OCI-LY1 (cell line): ENCODE results near the gene EFHD2.

Source experiments
- H2AFZ ChIP-seq: fragments of 200-600 bp; sonication (generic), shearing (Covaris generic); 2 replicates; pipeline ENCODE4 v1.6.0; 2014; ENCODE audit warnings: antibody characterized with exemption, mild to moderate bottlenecking, low read length
- H3F3A ChIP-seq: fragments of 200-600 bp; sonication (generic), shearing (Covaris generic); 2 replicates; pipeline ENCODE4 v1.6.0; 2014; ENCODE audit warnings: mild to moderate bottlenecking, antibody characterized with exemption, low read length, moderate library complexity; ENCODE audit not compliant: insufficient read depth
- H3K27ac ChIP-seq: fragments of 200-600 bp; sonication (generic); 2 replicates; pipeline ENCODE4 v1.5.1; 2014; ENCODE audit warnings: low read length, mixed run types, mild to moderate bottlenecking, low read depth; ENCODE audit not compliant: poor library complexity, severe bottlenecking
- H3K27me3 ChIP-seq: fragments of 200-600 bp; sonication (generic); 2 replicates; pipeline ENCODE4 v1.6.0; 2014; ENCODE audit warnings: antibody characterized with exemption, mild to moderate bottlenecking, low read length, moderate library complexity; ENCODE audit not compliant: insufficient read depth
- H3K36me3 ChIP-seq: fragments of 200-600 bp; sonication (generic); 2 replicates; pipeline ENCODE4 v1.6.1; 2014; ENCODE audit warnings: mild to moderate bottlenecking, antibody characterized with exemption, low read length, moderate library complexity, mixed read lengths; ENCODE audit not compliant: insufficient read depth
- H3K4me1 ChIP-seq: fragments of 200-600 bp; sonication (generic); 2 replicates; pipeline ENCODE4 v1.5.1; 2014; ENCODE audit warnings: mild to moderate bottlenecking, low read length, moderate library complexity; ENCODE audit not compliant: insufficient read depth, severe bottlenecking
- H3K4me2 ChIP-seq: fragments of 200-600 bp; sonication (generic), shearing (Covaris generic); 2 replicates; pipeline ENCODE4 v1.6.1; 2014; ENCODE audit warnings: low read length
- H3K4me3 ChIP-seq: fragments of 200-600 bp; sonication (generic); 2 replicates; pipeline ENCODE4 v1.5.1; 2014; ENCODE audit warnings: low read length, low read depth, mild to moderate bottlenecking, mixed read lengths; ENCODE audit not compliant: poor library complexity, severe bottlenecking
- H3K79me2 ChIP-seq: fragments of 200-600 bp; shearing (Covaris generic); 2 replicates; pipeline ENCODE4 v1.6.1; 2016; ENCODE audit warnings: mixed run types, low read length, mixed read lengths; ENCODE audit not compliant: insufficient read depth
- H3K9ac ChIP-seq: fragments of 200-600 bp; sonication (generic), shearing (Covaris generic); 2 replicates; pipeline ENCODE4 v1.6.1; 2014; ENCODE audit warnings: mild to moderate bottlenecking, low read length, mixed read lengths
- H3K9me2 ChIP-seq: fragments of 200-600 bp; sonication (generic), shearing (Covaris generic); 2 replicates; pipeline ENCODE4 v1.6.1; 2014; ENCODE audit warnings: low read depth, mild to moderate bottlenecking, low read length, mixed read lengths
- H3K9me3 ChIP-seq: fragments of 200-600 bp; shearing (Covaris generic); 2 replicates; pipeline ENCODE4 v1.6.1; 2014; ENCODE audit warnings: low read length, mixed read lengths
- H4K20me1 ChIP-seq: fragments of 200-600 bp; sonication (generic), shearing (Covaris generic); 2 replicates; pipeline ENCODE4 v1.6.0; 2016; ENCODE audit warnings: mild to moderate bottlenecking, low read length; ENCODE audit not compliant: insufficient read depth
- EZH2 ChIP-seq: fragments of 200-600 bp; sonication (generic), shearing (Covaris generic); IDR thresholded peaks from 2 replicates; pipeline ENCODE4 v1.8.0; 2017; ENCODE audit warnings: borderline replicate concordance, mixed run types, mild to moderate bottlenecking, antibody characterized with exemption, low read length, moderate library complexity, mixed read lengths
- TF ChIP-seq, protein P1 (sequence below): fragments of 200-600 bp; sonication (generic), shearing (Covaris generic); IDR thresholded peaks from 2 replicates; pipeline ENCODE4 v1.5.1; 2017; ENCODE audit warnings: mild to moderate bottlenecking, antibody characterized with exemption, low read length, moderate library complexity, mixed read lengths

Gene EFHD2

DNA sequence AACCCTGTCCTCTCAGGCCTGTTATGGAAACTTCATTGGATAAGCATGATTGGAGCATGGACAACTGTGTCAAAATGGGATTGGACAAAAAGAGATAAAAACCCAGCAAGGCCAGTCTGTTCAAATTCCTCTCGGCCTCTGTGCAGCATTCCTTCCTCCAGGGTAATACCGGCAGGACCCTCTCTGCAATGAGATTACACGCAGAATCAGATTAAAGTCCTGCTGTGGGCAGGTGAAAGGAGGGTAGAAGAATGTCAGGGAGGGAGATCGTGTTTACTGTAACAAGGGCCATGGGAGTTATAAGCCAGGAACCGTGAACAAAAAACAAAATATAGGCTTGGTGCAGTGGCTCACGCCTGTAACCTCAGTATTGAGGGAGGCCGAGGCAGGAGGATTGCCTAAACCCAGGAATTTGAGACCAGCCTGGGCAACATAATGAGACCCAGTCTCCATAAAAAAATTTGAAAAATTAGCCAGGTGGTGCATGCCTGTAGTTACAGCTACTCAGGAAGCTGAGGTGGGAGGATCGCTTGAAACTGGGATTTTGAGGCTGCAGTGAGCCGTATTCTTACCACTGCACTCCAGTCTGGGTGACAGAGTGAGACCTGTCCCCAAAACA, 5.6 kb upstream of the EFHD2 start:
- Histone ChIP-seq H3K4me2 (no peak overlapping the region), H2AFZ (no peak overlapping the region), H3K9ac (no peak overlapping the region), H3K9me2 (no peaks in the 10 kb centered on the region), H3K79me2 (no peaks in the 10 kb centered on the region), H3K4me3 (no peak overlapping the region), H3K27me3 (peaks cover 4% of the 10 kb centered on the region), H3K9me3 (0 out of 2 replicates have a peak, but pooled peaks cover 2% of the 10 kb centered on the region), H3K36me3 (no peaks in the 10 kb centered on the region; the same call in 1 of the 2 replicates), H3K4me1 (peaks cover 10% of the 10 kb centered on the region), H3F3A (no peaks in the 10 kb centered on the region), H3K27ac (no peak overlapping the region), H4K20me1 (no peaks in the 10 kb centered on the region)
- TF ChIP-seq, protein P1, sequence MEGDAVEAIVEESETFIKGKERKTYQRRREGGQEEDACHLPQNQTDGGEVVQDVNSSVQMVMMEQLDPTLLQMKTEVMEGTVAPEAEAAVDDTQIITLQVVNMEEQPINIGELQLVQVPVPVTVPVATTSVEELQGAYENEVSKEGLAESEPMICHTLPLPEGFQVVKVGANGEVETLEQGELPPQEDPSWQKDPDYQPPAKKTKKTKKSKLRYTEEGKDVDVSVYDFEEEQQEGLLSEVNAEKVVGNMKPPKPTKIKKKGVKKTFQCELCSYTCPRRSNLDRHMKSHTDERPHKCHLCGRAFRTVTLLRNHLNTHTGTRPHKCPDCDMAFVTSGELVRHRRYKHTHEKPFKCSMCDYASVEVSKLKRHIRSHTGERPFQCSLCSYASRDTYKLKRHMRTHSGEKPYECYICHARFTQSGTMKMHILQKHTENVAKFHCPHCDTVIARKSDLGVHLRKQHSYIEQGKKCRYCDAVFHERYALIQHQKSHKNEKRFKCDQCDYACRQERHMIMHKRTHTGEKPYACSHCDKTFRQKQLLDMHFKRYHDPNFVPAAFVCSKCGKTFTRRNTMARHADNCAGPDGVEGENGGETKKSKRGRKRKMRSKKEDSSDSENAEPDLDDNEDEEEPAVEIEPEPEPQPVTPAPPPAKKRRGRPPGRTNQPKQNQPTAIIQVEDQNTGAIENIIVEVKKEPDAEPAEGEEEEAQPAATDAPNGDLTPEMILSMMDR = no peak
- TF ChIP-seq EZH2 = no peak

DNA sequence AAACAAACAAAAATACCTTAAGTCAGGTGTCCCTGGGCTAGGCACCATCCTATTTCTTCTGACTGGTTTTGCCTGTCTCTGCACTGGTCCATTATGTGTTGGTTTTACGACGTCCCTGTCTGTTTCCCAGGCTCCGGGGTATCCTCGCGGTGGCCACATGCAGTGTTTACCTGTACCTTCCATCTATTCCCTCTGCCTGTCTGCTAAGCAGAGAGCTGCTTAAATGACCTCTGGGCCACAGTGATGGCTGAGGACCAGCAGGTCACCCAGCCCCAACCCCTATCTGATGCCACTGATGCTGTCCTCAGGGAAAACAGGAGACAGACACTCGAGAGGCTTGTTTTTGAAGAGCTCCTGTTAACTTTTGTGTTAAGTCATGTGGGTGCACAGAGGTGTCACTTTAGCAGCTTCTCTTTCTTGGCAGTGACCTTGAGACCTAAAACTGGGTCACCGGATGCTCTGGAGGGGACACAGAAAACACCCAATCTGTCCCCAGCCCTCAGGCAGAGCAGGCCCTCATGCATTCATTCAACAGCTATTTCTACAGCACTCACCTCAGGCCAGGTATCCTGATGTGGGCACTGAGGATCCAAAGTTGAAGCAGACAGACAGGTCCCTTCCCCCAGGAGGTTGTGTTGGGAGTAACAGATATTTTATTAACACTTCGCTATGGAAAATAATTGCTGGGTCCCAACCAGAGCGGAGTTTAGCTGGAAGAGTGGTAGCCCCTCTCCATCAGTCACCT, 4.4 kb upstream of the EFHD2 start:
- H3K4me1 ChIP-seq = peaks cover 13% of the 10 kb centered on the region
- no peaks in the 10 kb centered on the region for H3K79me2 ChIP-seq
- no peak overlapping the region for H3K4me3 ChIP-seq
- H3K9me3 ChIP-seq = no peaks in the 10 kb centered on the region
- peaks cover 4% of the 10 kb centered on the region; the same call in 1 of the 2 replicates for H3K27me3 ChIP-seq
- no peak overlapping the region for H3K9ac ChIP-seq
- H3K4me2 ChIP-seq = no peak overlapping the region
- TF ChIP-seq EZH2 = no peak
- TF ChIP-seq, protein P1 = no peak
- no peaks in the 10 kb centered on the region for H4K20me1 ChIP-seq
- H3F3A ChIP-seq = no peaks in the 10 kb centered on the region
- H3K9me2 ChIP-seq = no peaks in the 10 kb centered on the region
- no peak overlapping the region for H2AFZ ChIP-seq
- H3K36me3 ChIP-seq = no peaks in the 10 kb centered on the region
- H3K27ac ChIP-seq = no peak overlapping the region

DNA sequence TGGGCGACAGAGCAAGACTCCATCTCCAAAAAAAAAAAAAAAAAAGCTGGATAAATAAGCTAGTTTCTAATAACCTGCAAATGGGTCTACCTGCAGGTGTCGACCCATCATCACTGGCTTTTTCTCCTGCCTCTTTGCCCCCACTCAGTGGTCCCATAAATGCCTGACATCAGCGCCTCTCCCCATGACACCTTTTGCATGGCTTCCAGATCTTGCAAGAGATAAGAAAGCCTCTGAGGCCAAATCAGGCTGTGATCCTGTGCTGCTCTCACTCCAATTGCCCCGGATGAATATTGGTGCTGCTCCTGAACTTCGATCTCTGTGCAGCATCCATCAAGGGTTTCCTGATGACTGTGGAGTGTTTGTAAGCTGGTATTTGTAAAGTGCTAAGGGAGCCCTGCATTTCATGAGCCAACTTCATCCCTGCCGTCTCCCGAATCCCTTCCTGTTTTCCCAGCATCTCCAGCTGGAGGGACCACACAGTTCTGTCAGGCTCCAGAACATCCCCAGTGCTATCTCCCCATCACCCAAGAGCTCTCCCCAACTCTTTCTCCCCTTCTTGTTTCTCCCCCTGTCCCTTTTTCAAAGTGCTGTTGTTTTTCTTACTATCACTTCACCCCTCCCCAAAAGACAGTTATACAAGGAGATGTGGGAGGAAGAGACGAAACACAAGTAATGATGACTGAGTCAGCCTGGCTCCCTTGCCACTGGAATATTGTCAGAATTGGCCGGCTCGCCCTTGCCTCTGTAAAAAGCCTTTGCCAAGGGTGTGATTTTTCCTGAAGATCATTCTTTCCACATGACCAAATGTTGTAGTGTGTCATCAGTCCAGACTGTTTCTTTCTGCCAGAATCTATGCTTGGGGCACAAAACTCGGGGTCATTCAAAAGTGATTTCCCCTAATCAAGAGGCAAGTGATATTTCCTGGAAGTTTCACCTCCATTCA, 2.8 kb upstream of the EFHD2 start:
- peaks cover 4% of the 10 kb centered on the region; the same call in 1 of the 2 replicates for H3K27me3 ChIP-seq
- no peak overlapping the region for H3K9ac ChIP-seq
- TF ChIP-seq, protein P1 = no peak
- no peak for TF ChIP-seq EZH2
- no peak overlapping the region for H3K4me2 ChIP-seq
- H2AFZ ChIP-seq = no peak overlapping the region
- H4K20me1 ChIP-seq = no peaks in the 10 kb centered on the region
- H3K9me2 ChIP-seq = no peaks in the 10 kb centered on the region
- H3K79me2 ChIP-seq = no peaks in the 10 kb centered on the region
- H3K36me3 ChIP-seq = no peaks in the 10 kb centered on the region
- no peaks in the 10 kb centered on the region for H3K9me3 ChIP-seq
- no peak overlapping the region for H3K4me3 ChIP-seq
- peaks cover 26% of the 10 kb centered on the region for H3K4me1 ChIP-seq
- no peak overlapping the region for H3K27ac ChIP-seq
- H3F3A ChIP-seq = no peaks in the 10 kb centered on the region
